Measurements from ENCODE around the gene GINS2. TPM values are rescaled to one million over a fixed set of nuclear protein-coding genes. Genes with fewer than 3 reads are reported as not detected.
A peak's percentile ranks its signal among the peaks of the same experiment; 100 is the strongest.

Gene GINS2
- total RNA-seq, 3 donors from 2014 or later (not counting 1 experiment from before 2014, with no cell fraction given), result 0.73 to 2.6 (median 0.89) TPM

GRCh38 chr16:85667841-85668413, 20.8 kb downstream of the GINS2 start:
- no peak overlapping the region for H3K4me3 Mint-ChIP-seq
- intact Hi-C loops (cut with micrococcal nuclease), result no loop called here
- Histone ChIP-seq H3K36me3 (ENCODE audit: control insufficient read depth, insufficient read depth, low read length) (peaks cover 94% of the 10 kb centered on the region), H3K4me3 (ENCODE audit: low read length) (no peak overlapping the region), H3K27ac (ENCODE audit: low read length) (no peak overlapping the region), H3K4me1 (ENCODE audit: control insufficient read depth, insufficient read depth, low read length) (no peaks in the 10 kb centered on the region), H3K27me3 (ENCODE audit: control insufficient read depth, insufficient read depth, low read length) (no peaks in the 10 kb centered on the region), H3K9me3 (ENCODE audit: control insufficient read depth, insufficient read depth, low read length) (no peaks in the 10 kb centered on the region)
- DNase-seq (no peak), ATAC-seq (no peak)
- peak overlapping the region in 1 of 2 donors; percentile 36 for H3K27ac Mint-ChIP-seq
- no peak for TF ChIP-seq CTCF (IDR thresholded peaks at IDR 0.05)
- H3K9me3 Mint-ChIP-seq, result no peaks in the 10 kb centered on the region
- H3K36me3 Mint-ChIP-seq, result peaks cover 18% of the 10 kb centered on the region
- WGBS (ENCODE audit: insufficient coverage), result 92% methylated on average over 14 of the region's 16 CpGs
- H3K4me1 Mint-ChIP-seq, result peaks cover 0 to 9% of the 10 kb centered on the region in 2 donors
- H3K27me3 Mint-ChIP-seq (ENCODE audit: low read depth in 2 of 2), result no peaks in the 10 kb centered on the region

DNA sequence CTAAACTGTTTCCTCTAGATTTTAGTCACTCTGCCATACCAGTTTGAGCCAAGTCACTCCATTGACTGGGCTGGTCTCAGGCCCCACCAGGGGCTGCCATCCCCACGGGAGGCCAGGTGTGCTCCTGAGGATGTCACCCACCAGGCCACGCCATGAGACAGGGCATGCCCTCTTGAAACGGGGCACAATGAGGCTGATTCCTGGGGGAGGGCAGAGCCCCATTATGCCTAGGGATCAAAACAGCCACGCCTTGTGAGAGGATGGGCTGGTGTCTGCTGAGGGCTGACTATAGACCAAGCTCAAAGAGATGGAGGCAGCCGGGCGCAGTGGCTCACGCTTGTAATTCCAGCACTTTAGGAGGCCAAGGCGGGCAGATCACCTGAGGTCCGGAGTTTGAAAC, 21.5 kb downstream of the GINS2 start:
- Mint-ChIP-seq H3K27me3 (ENCODE audit: low read depth in 2 of 2) (no peaks in the 10 kb centered on the region), H3K4me3 (no peak overlapping the region), H3K36me3 (peaks cover 18% of the 10 kb centered on the region), H3K9me3 (no peaks in the 10 kb centered on the region), H3K27ac (no peak overlapping the region), H3K4me1 (peaks cover 0 to 9% of the 10 kb centered on the region in 2 donors)
- peaks cover 93% of the 10 kb centered on the region for H3K36me3 ChIP-seq (ENCODE audit: control insufficient read depth, insufficient read depth, low read length)
- H3K27ac ChIP-seq (ENCODE audit: low read length), result no peak overlapping the region
- H3K4me1 ChIP-seq (ENCODE audit: control insufficient read depth, insufficient read depth, low read length), result no peaks in the 10 kb centered on the region
- no peaks in the 10 kb centered on the region for H3K9me3 ChIP-seq (ENCODE audit: control insufficient read depth, insufficient read depth, low read length)
- 94% methylated on average over 9 of the region's 9 CpGs for WGBS (ENCODE audit: insufficient coverage)
- ATAC-seq (no peak), DNase-seq (no peak)
- H3K27me3 ChIP-seq (ENCODE audit: control insufficient read depth, insufficient read depth, low read length), result no peaks in the 10 kb centered on the region
- H3K4me3 ChIP-seq (ENCODE audit: low read length), result no peak overlapping the region
- TF ChIP-seq CTCF (IDR thresholded peaks at IDR 0.05), result no peak
- intact Hi-C loops (cut with micrococcal nuclease), result no loop called here

DNA sequence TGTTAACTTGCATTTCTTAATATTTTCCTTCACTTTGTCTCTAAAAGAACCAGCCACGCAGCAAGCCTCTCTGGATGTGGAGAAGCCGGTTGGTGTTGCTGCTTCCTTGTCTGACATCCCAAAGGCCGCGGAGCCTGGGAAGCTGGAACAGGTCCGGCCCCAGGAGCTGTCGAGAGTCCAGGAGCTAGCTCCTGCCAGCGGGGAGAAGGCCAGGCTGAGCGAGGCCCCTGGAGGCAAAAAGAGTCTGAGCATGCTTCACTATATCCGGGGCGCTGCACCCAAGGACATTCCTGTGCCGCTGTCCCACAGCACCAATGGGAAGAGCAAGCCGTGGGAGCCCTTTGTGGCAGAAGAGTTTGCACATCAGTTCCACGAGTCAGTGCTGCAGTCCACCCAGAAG, 22.8 kb downstream of the GINS2 start:
- TF ChIP-seq CTCF (IDR thresholded peaks at IDR 0.05), result no peak
- H3K4me1 ChIP-seq (ENCODE audit: control insufficient read depth, insufficient read depth, low read length), result no peaks in the 10 kb centered on the region
- H3K36me3 ChIP-seq (ENCODE audit: control insufficient read depth, insufficient read depth, low read length), result peaks cover 95% of the 10 kb centered on the region
- H3K27me3 Mint-ChIP-seq (ENCODE audit: low read depth in 2 of 2), result no peaks in the 10 kb centered on the region
- 98% methylated on average over 13 of the region's 13 CpGs for WGBS (ENCODE audit: insufficient coverage)
- H3K9me3 Mint-ChIP-seq, result no peaks in the 10 kb centered on the region
- intact Hi-C loops (cut with micrococcal nuclease), result no loop called here
- H3K27ac Mint-ChIP-seq, result peak overlapping the region; percentile 18 to 28
- H3K9me3 ChIP-seq (ENCODE audit: control insufficient read depth, insufficient read depth, low read length), result no peaks in the 10 kb centered on the region
- ATAC-seq, result no peak
- no peak for DNase-seq
- no peak overlapping the region for H3K4me3 Mint-ChIP-seq
- H3K36me3 Mint-ChIP-seq, result peaks cover 18% of the 10 kb centered on the region
- H3K27me3 ChIP-seq (ENCODE audit: control insufficient read depth, insufficient read depth, low read length), result no peaks in the 10 kb centered on the region
- H3K27ac ChIP-seq (ENCODE audit: low read length), result no peak overlapping the region
- no peak overlapping the region for H3K4me3 ChIP-seq (ENCODE audit: low read length)
- peaks cover 0 to 9% of the 10 kb centered on the region in 2 donors for H3K4me1 Mint-ChIP-seq

DNA sequence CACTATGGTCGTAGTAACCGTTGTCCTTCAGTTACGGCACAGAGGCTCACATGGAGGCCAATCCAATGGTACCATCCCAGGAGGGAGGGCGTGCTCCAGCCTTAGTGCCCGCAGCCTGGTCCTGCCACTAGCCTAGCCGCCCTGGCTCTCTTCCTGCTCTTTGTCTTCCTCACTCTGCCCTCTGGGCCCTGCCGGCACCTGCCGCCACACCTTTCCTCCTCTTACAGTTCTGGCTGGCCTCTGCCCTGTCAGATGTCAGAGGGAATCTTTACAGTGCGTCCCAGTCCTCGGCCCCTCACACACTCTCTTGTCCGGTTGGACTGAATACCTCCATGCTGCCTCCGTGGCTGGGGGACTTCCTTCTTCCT, 23.4 kb downstream of the GINS2 start:
- 95% methylated on average over 12 of the region's 12 CpGs for WGBS (ENCODE audit: insufficient coverage)
- Histone ChIP-seq H3K4me3 (ENCODE audit: low read length) (no peak overlapping the region), H3K27ac (ENCODE audit: low read length) (no peak overlapping the region), H3K4me1 (ENCODE audit: control insufficient read depth, insufficient read depth, low read length) (no peaks in the 10 kb centered on the region), H3K36me3 (ENCODE audit: control insufficient read depth, insufficient read depth, low read length) (peaks cover 91% of the 10 kb centered on the region), H3K27me3 (ENCODE audit: control insufficient read depth, insufficient read depth, low read length) (no peaks in the 10 kb centered on the region), H3K9me3 (ENCODE audit: control insufficient read depth, insufficient read depth, low read length) (no peaks in the 10 kb centered on the region)
- peak overlapping the region in 1 of 2 donors; percentile 28 for H3K27ac Mint-ChIP-seq
- no peak for TF ChIP-seq CTCF (IDR thresholded peaks at IDR 0.05)
- no peak for ATAC-seq
- intact Hi-C loops (cut with micrococcal nuclease), result no loop called here
- H3K36me3 Mint-ChIP-seq, result peaks cover 18% of the 10 kb centered on the region
- no peaks in the 10 kb centered on the region for H3K9me3 Mint-ChIP-seq
- DNase-seq, result no peak
- no peak overlapping the region for H3K4me3 Mint-ChIP-seq
- no peaks in the 10 kb centered on the region for H3K27me3 Mint-ChIP-seq (ENCODE audit: low read depth in 2 of 2)
- peaks cover 0 to 9% of the 10 kb centered on the region in 2 donors for H3K4me1 Mint-ChIP-seq

All from natural killer cell (primary cell).